H54 (cell line): ENCODE measurements around the gene COL27A1.
A peak's percentile ranks its signal among the peaks of the same experiment; 100 is the strongest.

Experiments
- DNase-seq: peaks from one replicate; pipeline ENCODE4 v3.0.0; 2011; ENCODE audit warnings: low spot score, mixed read lengths; ENCODE audit not compliant: insufficient read length
- FAIRE-seq: peaks from 3 replicates; lab custom pipeline; 2011; peaks lifted over from hg19 to GRCh38; lab: Jason Lieb, UNC
- POLR2A ChIP-seq: IDR thresholded peaks from 2 replicates; pipeline ENCODE4 v1.6.1; 2011; ENCODE audit warnings: low read depth, mild to moderate bottlenecking, low read length

Gene COL27A1

GRCh38 chr9:114343471-114344187, 188.3 kb downstream of the COL27A1 start:
- TF ChIP-seq POLR2A: no peak
- FAIRE-seq (no peak), DNase-seq (no peak)

GRCh38 chr9:114344188-114344566, 188.8 kb downstream of the COL27A1 start:
- no peak for TF ChIP-seq POLR2A
- no peak for FAIRE-seq
- no peak for DNase-seq

GRCh38 chr9:114344692-114345091, 189.4 kb downstream of the COL27A1 start:
- DNase-seq: no peak
- no peak for TF ChIP-seq POLR2A
- FAIRE-seq: no peak

DNA sequence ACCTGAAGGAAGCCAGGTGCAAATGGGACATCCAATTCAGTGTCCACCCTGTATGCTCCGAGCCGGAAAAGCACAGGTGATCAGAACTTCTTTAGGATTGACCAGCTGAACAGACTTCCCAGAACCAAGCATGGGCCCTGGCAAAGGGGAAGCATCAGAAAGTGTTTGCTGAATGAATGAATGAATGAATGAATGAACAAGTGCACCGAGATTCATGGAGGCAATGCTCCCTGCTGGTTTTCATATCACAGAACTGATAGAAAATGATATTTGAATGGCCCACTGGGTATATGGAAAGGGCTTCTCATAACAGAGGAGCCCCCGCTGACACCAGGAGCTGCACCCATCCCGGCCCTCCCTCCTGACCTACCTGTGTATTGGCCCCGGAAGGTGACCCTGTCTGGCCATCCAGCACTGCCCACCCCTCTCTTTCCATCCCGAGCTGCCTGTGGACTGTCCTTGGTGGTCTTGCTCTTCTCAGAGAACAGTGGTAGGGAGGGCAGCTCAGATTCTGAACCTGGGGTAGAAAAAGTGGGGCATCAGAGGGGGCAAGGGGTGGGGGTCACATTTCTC, 190.2 kb downstream of the COL27A1 start:
- FAIRE-seq: no peak
- no peak for DNase-seq
- TF ChIP-seq POLR2A: no peak

GRCh38 chr9:114346146-114346545, 190.8 kb downstream of the COL27A1 start:
- FAIRE-seq: no peak
- no peak for TF ChIP-seq POLR2A
- DNase-seq: no peak

DNA sequence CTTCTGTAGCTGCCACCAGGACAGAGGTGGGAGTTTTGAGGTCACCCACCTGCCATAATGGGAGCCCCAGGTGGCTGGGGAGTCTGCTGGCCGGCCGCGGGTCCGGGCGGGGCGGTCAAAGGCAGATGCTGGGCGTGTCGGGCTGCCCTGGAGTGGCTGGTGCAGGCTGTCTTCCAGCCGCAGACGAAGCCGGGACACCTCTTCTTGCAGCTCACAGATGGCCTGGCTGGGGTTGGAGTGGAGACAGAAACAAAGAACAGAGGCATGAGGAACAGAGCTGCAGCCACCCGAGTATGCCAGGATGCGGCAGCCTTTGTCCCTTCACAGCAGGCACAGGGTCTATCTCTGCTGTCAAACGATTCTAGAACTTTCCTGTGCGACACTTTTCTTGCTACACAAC, 192.3 kb downstream of the COL27A1 start:
- no peak for TF ChIP-seq POLR2A
- FAIRE-seq (no peak), DNase-seq (no peak)

- DNase-seq: no peak
- FAIRE-seq: no peak
- TF ChIP-seq POLR2A: no peak
Observed at GRCh38 chr9:114348261-114348905, 193.0 kb downstream of the COL27A1 start.

GRCh38 chr9:114348906-114349482, 193.7 kb downstream of the COL27A1 start:
- TF ChIP-seq POLR2A: no peak
- peak; percentile 99 for FAIRE-seq
- peak; percentile 90 for DNase-seq

- no peak for TF ChIP-seq POLR2A
- FAIRE-seq (no peak), DNase-seq (no peak)
Observed at GRCh38 chr9:114349713-114350480, 194.6 kb downstream of the COL27A1 start.

DNA sequence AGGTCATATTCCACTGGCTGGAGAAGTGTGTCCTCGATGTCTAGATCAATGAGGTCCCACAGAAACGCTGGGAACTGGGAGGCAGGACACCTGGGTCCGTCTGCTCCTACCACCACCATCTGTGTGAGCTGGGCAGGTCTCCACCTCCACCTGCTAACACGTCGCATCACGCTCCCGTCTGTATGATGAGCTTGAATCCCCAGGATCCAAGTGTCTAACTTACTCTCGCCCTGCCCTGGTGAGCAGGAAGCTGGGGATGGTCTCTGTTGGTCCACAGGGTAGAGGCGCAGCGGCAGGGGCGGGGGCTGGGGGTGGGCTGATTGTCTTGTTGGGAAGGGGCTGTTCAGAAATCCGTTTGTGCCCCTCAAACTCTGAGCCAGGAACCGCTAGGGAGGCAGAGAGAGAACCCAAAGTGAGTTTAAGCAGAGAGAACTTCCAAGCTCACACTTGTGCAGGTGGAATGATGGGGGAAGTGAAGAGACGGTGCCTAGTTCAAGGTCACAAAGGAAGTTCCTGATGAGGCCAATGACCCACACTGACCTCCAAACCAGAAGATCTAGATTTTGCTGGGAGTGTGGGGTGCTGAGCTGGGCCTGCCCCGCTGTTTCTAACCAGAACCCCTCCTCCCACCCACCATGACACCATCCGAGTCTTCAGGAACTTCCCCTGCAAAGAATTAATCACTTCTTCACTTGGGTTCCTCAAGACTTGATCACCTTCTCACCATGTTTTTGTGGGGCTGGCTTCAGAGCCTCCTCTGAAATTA, 195.5 kb downstream of the COL27A1 start:
- TF ChIP-seq POLR2A: no peak
- no peak for FAIRE-seq

GRCh38 chr9:114351932-114352331, 196.6 kb downstream of the COL27A1 start:
- TF ChIP-seq POLR2A: no peak
- FAIRE-seq: no peak
- DNase-seq: no peak

More for the DNA sequence above, 195.5 kb downstream of the COL27A1 start:
- no peak for DNase-seq

DNA sequence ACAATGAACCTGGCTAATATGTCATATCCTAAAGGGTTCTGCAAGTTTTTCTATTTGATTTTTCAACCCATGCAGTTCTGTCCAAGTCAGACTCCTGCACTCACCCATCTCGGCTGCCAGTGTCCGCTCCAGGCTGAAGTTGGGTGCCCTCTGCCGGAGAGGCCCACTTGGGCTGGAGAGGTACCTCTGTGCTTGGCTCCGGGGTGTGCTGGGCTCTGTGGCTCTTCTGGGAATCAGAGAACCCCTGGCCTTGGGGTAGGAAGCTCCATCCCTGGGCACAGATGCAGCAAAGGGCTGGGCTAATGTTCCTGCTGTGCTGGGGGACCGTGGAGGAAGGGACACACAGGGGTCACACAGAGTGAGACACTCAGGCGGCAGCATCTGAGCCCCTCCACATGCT, 200.5 kb downstream of the COL27A1 start:
- TF ChIP-seq POLR2A: no peak
- DNase-seq (no peak), FAIRE-seq (no peak)

- FAIRE-seq (no peak), DNase-seq (no peak)
- no peak for TF ChIP-seq POLR2A
Observed at GRCh38 chr9:114356792-114357191, 201.5 kb downstream of the COL27A1 start.

DNA sequence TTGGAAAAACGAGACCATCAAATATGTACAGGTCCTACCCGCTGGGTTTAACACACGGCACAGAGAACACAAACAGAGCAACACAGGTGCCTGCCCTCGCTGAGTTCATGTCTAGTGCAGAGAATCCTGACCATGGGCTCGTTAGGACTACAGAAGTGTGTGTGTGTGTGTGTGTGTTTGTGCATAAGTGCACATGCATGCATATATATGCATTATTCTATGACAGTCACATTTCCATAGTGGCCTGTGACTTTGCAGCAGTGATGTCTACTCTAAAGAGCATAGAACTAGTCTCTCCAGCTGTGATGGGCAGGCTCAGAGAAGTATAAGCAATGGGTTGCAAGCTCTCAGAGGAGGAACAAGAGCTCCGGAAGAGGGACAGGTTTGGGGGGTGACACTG, 202.0 kb downstream of the COL27A1 start:
- FAIRE-seq (no peak), DNase-seq (no peak)
- TF ChIP-seq POLR2A: no peak
